SK-N-SH treated with all-trans-retinoic acid at 6 μM for 48 hours (cell line): ENCODE data around the gene SGTA.

Source experiments
- ATAC-seq: fragments of 200-7000 bp; cut with Tn5 transposase; 3 replicates; pipeline ENCODE4 v1.9.1; 2020; ENCODE audit warnings: mild to moderate bottlenecking, moderate library complexity
- ARNTL ChIP-seq: fragments of 450-650 bp; formaldehyde crosslinking; IDR thresholded peaks from 2 replicates; pipeline ENCODE4 v1.5.0; 2020; ENCODE audit warnings: low read depth, mild to moderate bottlenecking, moderate library complexity, borderline replicate concordance
- BACH2 ChIP-seq: fragments of 250-450 bp; sonication (Bioruptor Pico); IDR thresholded peaks from 2 replicates; pipeline ENCODE4 v1.9.0; 2021; ENCODE audit warnings: mild to moderate bottlenecking, borderline replicate concordance
- CSDC2 ChIP-seq: fragments of 250-450 bp; sonication (Bioruptor Pico); IDR thresholded peaks from 2 replicates; pipeline ENCODE4 v1.5.0; 2020; ENCODE audit warnings: mild to moderate bottlenecking, moderate library complexity
- ESRRG ChIP-seq: fragments of 250-450 bp; sonication (Bioruptor Pico); IDR thresholded peaks from 2 replicates; pipeline ENCODE4 v1.6.1; 2021; ENCODE audit warnings: mild to moderate bottlenecking
- GLIS3 ChIP-seq: fragments of 250-450 bp; sonication (Bioruptor Pico); IDR thresholded peaks from 2 replicates; pipeline ENCODE4 v1.5.0; 2020; ENCODE audit warnings: mild to moderate bottlenecking, moderate library complexity
- ISL1 ChIP-seq: fragments of 250-450 bp; sonication (Bioruptor Pico); IDR thresholded peaks from 2 replicates; pipeline ENCODE4 v2.1.2; 2022; ENCODE audit warnings: mild to moderate bottlenecking, moderate library complexity
- OSR1 ChIP-seq: fragments of 250-450 bp; sonication (Bioruptor Pico); IDR thresholded peaks from 2 replicates; pipeline ENCODE4 v1.8.0; 2022; ENCODE audit warnings: moderate library complexity, mild to moderate bottlenecking, inconsistent platforms
- TCF4 ChIP-seq: fragments of 250-450 bp; sonication (Bioruptor Pico); IDR thresholded peaks from 2 replicates; pipeline ENCODE4 v1.8.0; 2021; ENCODE audit warnings: mild to moderate bottlenecking, moderate library complexity, borderline replicate concordance
- TOX ChIP-seq: fragments of 250-450 bp; sonication (Bioruptor Pico); IDR thresholded peaks from 2 replicates; pipeline ENCODE4 v1.8.0; 2021; ENCODE audit warnings: mild to moderate bottlenecking, moderate library complexity, borderline replicate concordance
- ZC3H10 ChIP-seq: fragments of 250-450 bp; sonication (Bioruptor Pico); IDR thresholded peaks from 2 replicates; pipeline ENCODE4 v1.5.1; 2021; ENCODE audit warnings: mild to moderate bottlenecking, moderate library complexity
- ZFP3 ChIP-seq: fragments of 250-450 bp; sonication (Bioruptor Pico); IDR thresholded peaks from 2 replicates; pipeline ENCODE4 v1.5.0; 2020; ENCODE audit warnings: mild to moderate bottlenecking, moderate library complexity
- ZFP30 ChIP-seq: fragments of 450-650 bp; formaldehyde crosslinking; IDR thresholded peaks from 2 replicates; pipeline ENCODE4 v1.5.0; 2022; ENCODE audit warnings: mild to moderate bottlenecking, moderate library complexity
- ZNF565 ChIP-seq: fragments of 450-650 bp; formaldehyde crosslinking; conservative IDR thresholded peaks from 2 replicates; pipeline ENCODE4 v1.5.0; 2020; ENCODE audit warnings: low read depth, mild to moderate bottlenecking, moderate library complexity
- ZNF70 ChIP-seq: fragments of 450-650 bp; formaldehyde crosslinking; IDR thresholded peaks from 2 replicates; pipeline ENCODE4 v1.5.0; 2020; ENCODE audit warnings: mild to moderate bottlenecking, moderate library complexity
- ZNF8 ChIP-seq: fragments of 450-650 bp; formaldehyde crosslinking; IDR thresholded peaks from 2 replicates; pipeline ENCODE4 v1.5.0; 2020; ENCODE audit warnings: mild to moderate bottlenecking, moderate library complexity
- TF ChIP-seq, protein P1 (sequence below): fragments of 250-450 bp; sonication (Bioruptor Pico); IDR thresholded peaks from 2 replicates; pipeline ENCODE4 v1.5.1; 2020; ENCODE audit warnings: low read depth, mild to moderate bottlenecking, moderate library complexity
- TF ChIP-seq, protein P2 (sequence below): fragments of 250-450 bp; sonication (Bioruptor Pico); IDR thresholded peaks from 2 replicates; pipeline ENCODE4 v1.8.0; 2020; ENCODE audit warnings: mild to moderate bottlenecking, moderate library complexity, borderline replicate concordance
- TF ChIP-seq, protein P3 (sequence below): fragments of 250-450 bp; sonication (Bioruptor Pico); IDR thresholded peaks from 2 replicates; pipeline ENCODE4 v1.8.0; 2021; ENCODE audit warnings: low read depth, mild to moderate bottlenecking, moderate library complexity, borderline replicate concordance

The SGTA gene

DNA sequence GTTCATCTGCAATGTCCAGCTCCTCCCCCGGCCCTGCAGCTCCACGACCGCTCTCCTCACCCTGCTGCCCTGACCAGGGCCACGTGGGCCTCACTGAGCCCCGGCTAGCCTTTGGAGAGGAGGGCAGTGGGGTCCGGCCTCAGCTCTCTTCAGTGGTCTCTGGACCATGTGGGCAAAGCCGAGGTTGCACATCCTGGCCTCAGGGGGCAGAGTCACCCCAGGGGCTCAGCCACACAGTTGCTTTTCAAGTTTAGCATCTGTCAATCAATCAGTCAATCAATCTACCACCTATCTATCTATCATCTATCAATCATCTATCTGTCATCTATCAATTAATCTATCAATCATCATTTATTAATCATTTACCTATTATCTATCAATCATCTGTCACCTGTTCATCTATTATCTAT is 58.9 kb downstream of the SGTA start:
- no peak for TF ChIP-seq TCF4 (CRISPR knock-in tag)
- no peak for TF ChIP-seq TOX (CRISPR knock-in tag)
- no peak for TF ChIP-seq OSR1
- TF ChIP-seq ZC3H10 = no peak
- TF ChIP-seq ZNF70 (CRISPR knock-in tag) = no peak
- TF ChIP-seq, protein P1, sequence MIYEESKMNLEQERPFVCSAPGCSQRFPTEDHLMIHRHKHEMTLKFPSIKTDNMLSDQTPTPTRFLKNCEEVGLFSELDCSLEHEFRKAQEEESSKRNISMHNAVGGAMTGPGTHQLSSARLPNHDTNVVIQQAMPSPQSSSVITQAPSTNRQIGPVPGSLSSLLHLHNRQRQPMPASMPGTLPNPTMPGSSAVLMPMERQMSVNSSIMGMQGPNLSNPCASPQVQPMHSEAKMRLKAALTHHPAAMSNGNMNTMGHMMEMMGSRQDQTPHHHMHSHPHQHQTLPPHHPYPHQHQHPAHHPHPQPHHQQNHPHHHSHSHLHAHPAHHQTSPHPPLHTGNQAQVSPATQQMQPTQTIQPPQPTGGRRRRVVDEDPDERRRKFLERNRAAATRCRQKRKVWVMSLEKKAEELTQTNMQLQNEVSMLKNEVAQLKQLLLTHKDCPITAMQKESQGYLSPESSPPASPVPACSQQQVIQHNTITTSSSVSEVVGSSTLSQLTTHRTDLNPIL (CRISPR knock-in tag) = no peak
- TF ChIP-seq, protein P2, sequence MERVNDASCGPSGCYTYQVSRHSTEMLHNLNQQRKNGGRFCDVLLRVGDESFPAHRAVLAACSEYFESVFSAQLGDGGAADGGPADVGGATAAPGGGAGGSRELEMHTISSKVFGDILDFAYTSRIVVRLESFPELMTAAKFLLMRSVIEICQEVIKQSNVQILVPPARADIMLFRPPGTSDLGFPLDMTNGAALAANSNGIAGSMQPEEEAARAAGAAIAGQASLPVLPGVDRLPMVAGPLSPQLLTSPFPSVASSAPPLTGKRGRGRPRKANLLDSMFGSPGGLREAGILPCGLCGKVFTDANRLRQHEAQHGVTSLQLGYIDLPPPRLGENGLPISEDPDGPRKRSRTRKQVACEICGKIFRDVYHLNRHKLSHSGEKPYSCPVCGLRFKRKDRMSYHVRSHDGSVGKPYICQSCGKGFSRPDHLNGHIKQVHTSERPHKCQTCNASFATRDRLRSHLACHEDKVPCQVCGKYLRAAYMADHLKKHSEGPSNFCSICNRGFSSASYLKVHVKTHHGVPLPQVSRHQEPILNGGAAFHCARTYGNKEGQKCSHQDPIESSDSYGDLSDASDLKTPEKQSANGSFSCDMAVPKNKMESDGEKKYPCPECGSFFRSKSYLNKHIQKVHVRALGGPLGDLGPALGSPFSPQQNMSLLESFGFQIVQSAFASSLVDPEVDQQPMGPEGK (CRISPR knock-in tag) = no peak
- TF ChIP-seq, protein P3, sequence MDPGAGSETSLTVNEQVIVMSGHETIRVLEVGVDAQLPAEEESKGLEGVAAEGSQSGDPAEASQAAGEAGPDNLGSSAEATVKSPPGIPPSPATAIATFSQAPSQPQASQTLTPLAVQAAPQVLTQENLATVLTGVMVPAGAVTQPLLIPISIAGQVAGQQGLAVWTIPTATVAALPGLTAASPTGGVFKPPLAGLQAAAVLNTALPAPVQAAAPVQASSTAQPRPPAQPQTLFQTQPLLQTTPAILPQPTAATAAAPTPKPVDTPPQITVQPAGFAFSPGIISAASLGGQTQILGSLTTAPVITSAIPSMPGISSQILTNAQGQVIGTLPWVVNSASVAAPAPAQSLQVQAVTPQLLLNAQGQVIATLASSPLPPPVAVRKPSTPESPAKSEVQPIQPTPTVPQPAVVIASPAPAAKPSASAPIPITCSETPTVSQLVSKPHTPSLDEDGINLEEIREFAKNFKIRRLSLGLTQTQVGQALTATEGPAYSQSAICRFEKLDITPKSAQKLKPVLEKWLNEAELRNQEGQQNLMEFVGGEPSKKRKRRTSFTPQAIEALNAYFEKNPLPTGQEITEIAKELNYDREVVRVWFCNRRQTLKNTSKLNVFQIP (CRISPR knock-in tag) = no peak
- no peak for TF ChIP-seq ISL1
- no peak for TF ChIP-seq CSDC2
- no peak for TF ChIP-seq ARNTL (CRISPR knock-in tag)
- no peak for ATAC-seq

DNA sequence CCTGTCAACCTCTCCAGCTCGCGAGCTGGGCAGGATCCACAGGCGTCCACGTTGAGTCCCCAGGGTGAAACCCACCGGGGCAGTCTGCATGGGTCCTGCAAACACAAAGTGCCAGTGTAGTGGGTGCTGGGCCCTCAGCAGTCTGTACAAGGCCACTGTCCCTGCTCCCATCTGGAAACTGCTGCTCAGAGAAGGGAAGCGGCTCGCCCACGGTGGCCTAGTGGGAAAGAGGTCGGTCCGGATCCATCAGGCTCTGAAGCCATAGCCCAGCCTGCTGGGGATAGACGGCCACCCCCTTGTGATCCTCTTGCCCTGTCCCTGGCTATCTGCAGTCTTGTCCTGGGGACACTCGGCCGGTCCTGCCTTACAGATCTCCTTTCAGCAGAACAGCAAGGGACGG is 59.3 kb downstream of the SGTA start:
- no peak for ATAC-seq
- TF ChIP-seq GLIS3 (CRISPR knock-in tag) (no peak), ZNF70 (CRISPR knock-in tag) (no peak), BACH2 (CRISPR knock-in tag) (no peak), ZFP3 (CRISPR knock-in tag) (no peak)

DNA sequence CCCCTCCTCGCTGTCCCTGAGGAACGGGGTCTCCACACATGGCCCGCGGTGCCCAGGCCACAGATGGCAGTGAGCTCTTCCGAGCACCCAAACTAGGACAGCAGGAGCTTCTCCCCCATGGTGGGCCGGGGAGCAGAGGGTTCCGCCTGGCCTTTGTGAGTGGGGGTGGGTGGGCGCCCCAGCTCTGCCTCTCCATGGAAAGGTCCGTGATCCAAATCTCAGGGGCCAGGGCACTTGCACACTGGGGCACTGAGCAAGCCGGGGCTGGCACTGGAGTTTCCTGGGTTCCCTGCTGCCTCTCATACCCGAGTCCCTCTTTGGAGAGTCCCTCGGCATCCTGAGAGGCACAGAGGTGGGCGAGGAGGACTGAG is 59.7 kb downstream of the SGTA start:
- no peak; the same call in 2 of the 3 replicates for ATAC-seq
- TF ChIP-seq OSR1 (no peak), ARNTL (CRISPR knock-in tag) (no peak), ESRRG (CRISPR knock-in tag) (no peak), ZNF8 (CRISPR knock-in tag) (no peak), ZFP30 (no peak), ZNF565 (CRISPR knock-in tag) (no peak)
- TF ChIP-seq, protein P2 (CRISPR knock-in tag) = no peak
- TF ChIP-seq, protein P1 (CRISPR knock-in tag) = no peak

- peak; percentile 91 for ATAC-seq
- TF ChIP-seq GLIS3 (CRISPR knock-in tag) (no peak), ZNF565 (CRISPR knock-in tag) (no peak), ZNF70 (CRISPR knock-in tag) (no peak), ESRRG (CRISPR knock-in tag) (no peak)
These were observed 60.3 kb downstream of the SGTA start for GRCh38 chr19:2722541-2723344.
